ENCODE data around the gene JARID2. TPM values are rescaled to one million over a fixed set of nuclear protein-coding genes. Genes with fewer than 3 reads are reported as not detected.

The JARID2 gene
- total RNA-seq, 1 donor from 2014 or later, result 66.1 TPM

DNA sequence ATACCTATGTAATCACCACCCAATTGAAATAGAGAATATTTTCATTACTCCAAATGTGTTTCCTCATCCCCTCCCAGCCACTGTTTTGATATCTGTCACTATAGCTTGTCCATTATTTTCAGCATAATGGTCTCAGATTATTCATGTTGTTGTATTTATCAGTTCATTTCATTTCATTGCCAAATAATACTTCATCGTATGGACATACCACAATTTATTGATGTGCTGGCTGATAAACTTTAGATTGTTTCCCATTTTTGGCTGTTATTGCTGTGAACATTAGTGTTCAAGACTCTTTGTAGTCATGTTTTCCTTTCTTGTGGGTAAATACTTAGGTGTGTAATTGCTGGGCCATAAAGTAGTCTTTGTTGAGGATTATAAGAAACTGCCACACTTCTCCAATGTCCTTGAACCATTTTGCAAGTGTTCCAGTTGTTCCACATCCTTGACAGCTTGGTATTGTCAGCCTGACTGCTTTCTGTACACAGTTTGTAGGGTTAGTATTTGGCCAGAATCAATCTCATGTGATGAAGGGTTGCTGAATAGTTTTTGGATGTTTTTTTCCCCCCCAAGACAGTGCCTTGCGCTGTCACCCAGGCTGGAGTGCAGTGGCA, 44.3 kb downstream of the JARID2 start:
- H3K9me3 Mint-ChIP-seq (ENCODE audit: unreplicated experiment), result no peaks in the 10 kb centered on the region
- DNase-seq (ENCODE audit: low spot score), result no peak
- peaks cover 9% of the 10 kb centered on the region for H3K36me3 Mint-ChIP-seq (ENCODE audit: low read depth, unreplicated experiment)
- TF ChIP-seq, protein P1, sequence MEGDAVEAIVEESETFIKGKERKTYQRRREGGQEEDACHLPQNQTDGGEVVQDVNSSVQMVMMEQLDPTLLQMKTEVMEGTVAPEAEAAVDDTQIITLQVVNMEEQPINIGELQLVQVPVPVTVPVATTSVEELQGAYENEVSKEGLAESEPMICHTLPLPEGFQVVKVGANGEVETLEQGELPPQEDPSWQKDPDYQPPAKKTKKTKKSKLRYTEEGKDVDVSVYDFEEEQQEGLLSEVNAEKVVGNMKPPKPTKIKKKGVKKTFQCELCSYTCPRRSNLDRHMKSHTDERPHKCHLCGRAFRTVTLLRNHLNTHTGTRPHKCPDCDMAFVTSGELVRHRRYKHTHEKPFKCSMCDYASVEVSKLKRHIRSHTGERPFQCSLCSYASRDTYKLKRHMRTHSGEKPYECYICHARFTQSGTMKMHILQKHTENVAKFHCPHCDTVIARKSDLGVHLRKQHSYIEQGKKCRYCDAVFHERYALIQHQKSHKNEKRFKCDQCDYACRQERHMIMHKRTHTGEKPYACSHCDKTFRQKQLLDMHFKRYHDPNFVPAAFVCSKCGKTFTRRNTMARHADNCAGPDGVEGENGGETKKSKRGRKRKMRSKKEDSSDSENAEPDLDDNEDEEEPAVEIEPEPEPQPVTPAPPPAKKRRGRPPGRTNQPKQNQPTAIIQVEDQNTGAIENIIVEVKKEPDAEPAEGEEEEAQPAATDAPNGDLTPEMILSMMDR (IDR thresholded peaks at IDR 0.05; ENCODE audit: unreplicated experiment), result no peak
- H3K27ac Mint-ChIP-seq (ENCODE audit: unreplicated experiment), result no peak overlapping the region
- no peaks in the 10 kb centered on the region for H3K27me3 Mint-ChIP-seq (ENCODE audit: unreplicated experiment)
- no peak overlapping the region for H3K4me3 Mint-ChIP-seq (ENCODE audit: unreplicated experiment)
- H3K4me1 Mint-ChIP-seq (ENCODE audit: unreplicated experiment), result peaks cover 23% of the 10 kb centered on the region

- TF ChIP-seq, protein P1 (IDR thresholded peaks at IDR 0.05; ENCODE audit: unreplicated experiment), result no peak
- peaks cover 9% of the 10 kb centered on the region for H3K36me3 Mint-ChIP-seq (ENCODE audit: low read depth, unreplicated experiment)
- no peak for DNase-seq (ENCODE audit: low spot score)
- H3K4me1 Mint-ChIP-seq (ENCODE audit: unreplicated experiment), result peaks cover 20% of the 10 kb centered on the region
- H3K27me3 Mint-ChIP-seq (ENCODE audit: unreplicated experiment), result no peaks in the 10 kb centered on the region
- H3K27ac Mint-ChIP-seq (ENCODE audit: unreplicated experiment), result no peak overlapping the region
- H3K4me3 Mint-ChIP-seq (ENCODE audit: unreplicated experiment), result no peak overlapping the region
- H3K9me3 Mint-ChIP-seq (ENCODE audit: unreplicated experiment), result no peaks in the 10 kb centered on the region
Measured at GRCh38 chr6:15290962-15291704, 45.3 kb downstream of the JARID2 start.

DNA sequence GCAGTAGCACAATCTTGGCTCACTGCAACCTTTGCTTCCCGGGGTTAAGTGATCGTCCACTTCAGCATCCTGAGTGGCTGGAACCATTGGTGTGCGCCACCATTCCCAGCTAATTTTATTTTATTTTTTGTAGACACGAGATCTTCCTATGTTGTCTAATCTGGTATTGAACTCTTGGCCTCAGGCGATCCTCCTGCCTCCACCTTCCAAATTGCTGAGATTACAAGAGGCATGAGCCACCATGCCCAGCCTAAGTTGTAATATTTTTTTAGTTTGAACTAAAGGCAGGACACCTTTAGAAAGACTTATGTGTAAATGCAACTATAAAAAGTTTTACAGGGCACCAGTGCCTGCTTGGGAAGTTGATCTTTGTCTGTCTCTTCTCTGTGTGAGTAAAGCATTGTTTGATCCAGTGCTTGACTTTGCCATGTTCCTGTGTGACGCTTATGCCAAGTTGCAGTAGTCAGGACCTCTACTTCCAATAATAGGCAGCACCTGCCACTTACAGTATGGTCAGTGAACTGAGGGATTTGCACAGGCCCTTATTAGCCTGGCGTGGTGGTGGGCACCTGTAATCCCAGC, 46.9 kb downstream of the JARID2 start:
- peaks cover 9% of the 10 kb centered on the region for H3K36me3 Mint-ChIP-seq (ENCODE audit: low read depth, unreplicated experiment)
- no peaks in the 10 kb centered on the region for H3K27me3 Mint-ChIP-seq (ENCODE audit: unreplicated experiment)
- no peak overlapping the region for H3K27ac Mint-ChIP-seq (ENCODE audit: unreplicated experiment)
- TF ChIP-seq, protein P1 (IDR thresholded peaks at IDR 0.05; ENCODE audit: unreplicated experiment), result no peak
- H3K4me1 Mint-ChIP-seq (ENCODE audit: unreplicated experiment), result peaks cover 28% of the 10 kb centered on the region
- DNase-seq (ENCODE audit: low spot score), result no peak
- no peak overlapping the region for H3K4me3 Mint-ChIP-seq (ENCODE audit: unreplicated experiment)
- no peaks in the 10 kb centered on the region for H3K9me3 Mint-ChIP-seq (ENCODE audit: unreplicated experiment)

- TF ChIP-seq, protein P1 (IDR thresholded peaks at IDR 0.05; ENCODE audit: unreplicated experiment), result no peak
- Mint-ChIP-seq H3K36me3 (ENCODE audit: low read depth, unreplicated experiment) (peaks cover 9% of the 10 kb centered on the region), H3K9me3 (ENCODE audit: unreplicated experiment) (no peaks in the 10 kb centered on the region), H3K4me3 (ENCODE audit: unreplicated experiment) (no peak overlapping the region), H3K27ac (ENCODE audit: unreplicated experiment) (no peak overlapping the region), H3K27me3 (ENCODE audit: unreplicated experiment) (no peaks in the 10 kb centered on the region), H3K4me1 (ENCODE audit: unreplicated experiment) (peaks cover 27% of the 10 kb centered on the region)
- no peak for DNase-seq (ENCODE audit: low spot score)
Measured at GRCh38 chr6:15293674-15294073, 47.8 kb downstream of the JARID2 start.

DNA sequence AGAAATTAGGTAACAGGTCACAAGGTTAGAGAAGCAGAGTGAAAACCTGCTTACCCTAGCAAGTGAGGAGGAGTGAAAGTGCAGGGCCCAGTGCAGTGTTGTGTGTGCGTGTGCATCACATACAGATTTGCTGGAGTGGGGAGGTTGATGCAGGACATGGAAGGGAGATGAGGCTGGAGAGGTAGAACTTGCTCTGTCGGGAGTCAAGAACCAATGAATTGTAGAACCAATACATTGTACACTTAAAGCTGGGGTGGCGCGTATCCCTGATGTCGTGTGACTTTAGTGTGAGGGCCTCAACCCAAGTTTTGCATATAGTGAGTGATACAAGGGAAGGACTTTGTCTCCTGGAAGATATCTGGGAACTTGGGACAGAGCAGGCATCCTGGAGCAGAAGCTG, 48.6 kb downstream of the JARID2 start:
- Mint-ChIP-seq H3K36me3 (ENCODE audit: low read depth, unreplicated experiment) (peaks cover 5% of the 10 kb centered on the region), H3K27me3 (ENCODE audit: unreplicated experiment) (no peaks in the 10 kb centered on the region), H3K4me3 (ENCODE audit: unreplicated experiment) (no peak overlapping the region), H3K9me3 (ENCODE audit: unreplicated experiment) (no peaks in the 10 kb centered on the region), H3K4me1 (ENCODE audit: unreplicated experiment) (peaks cover 32% of the 10 kb centered on the region), H3K27ac (ENCODE audit: unreplicated experiment) (peak overlapping the region; percentile 67)
- no peak for DNase-seq (ENCODE audit: low spot score)
- TF ChIP-seq, protein P1 (IDR thresholded peaks at IDR 0.05; ENCODE audit: unreplicated experiment), result no peak
